SU-DHL-6 (cell line): ENCODE results near the gene CACNG5.

Source experiments
- H2AFZ ChIP-seq: fragments of 200-600 bp; sonication (generic); 2 replicates; pipeline ENCODE4 v1.6.1; 2014; ENCODE audit warnings: low read depth, mild to moderate bottlenecking, moderate library complexity, mixed read lengths, antibody characterized with exemption, low read length; ENCODE audit not compliant: severe bottlenecking
- H3F3A ChIP-seq: fragments of 200-600 bp; shearing (Covaris generic); 2 replicates; pipeline ENCODE4 v1.6.0; 2016; ENCODE audit warnings: antibody characterized with exemption, mild to moderate bottlenecking; ENCODE audit not compliant: insufficient read depth
- H3K27ac ChIP-seq: fragments of 200-600 bp; sonication (generic); 2 replicates; pipeline ENCODE4 v1.5.1; 2016; ENCODE audit warnings: low read depth, mild to moderate bottlenecking, low read length, moderate library complexity, mixed read lengths
- H3K27me3 ChIP-seq: fragments of 200-600 bp; sonication (generic), shearing (Covaris generic); 2 replicates; pipeline ENCODE4 v1.6.0; 2014; ENCODE audit warnings: mild to moderate bottlenecking, low read length
- H3K36me3 ChIP-seq: fragments of 200-600 bp; sonication (generic); 2 replicates; pipeline ENCODE4 v1.6.1; 2014; ENCODE audit warnings: mild to moderate bottlenecking, low read length, mixed read lengths
- H3K4me2 ChIP-seq: fragments of 300-600, 200-600 bp; shearing (Covaris generic), sonication (generic); 2 replicates; pipeline ENCODE4 v1.6.0; 2014; ENCODE audit warnings: low read length, low read depth, mild to moderate bottlenecking; ENCODE audit not compliant: poor library complexity, severe bottlenecking
- H3K4me3 ChIP-seq: fragments of 200-600 bp; sonication (generic); 2 replicates; pipeline ENCODE4 v1.5.1; 2014; ENCODE audit warnings: antibody characterized with exemption, low read length, mild to moderate bottlenecking, mixed read lengths; ENCODE audit not compliant: insufficient read depth, poor library complexity, severe bottlenecking
- H3K79me2 ChIP-seq: fragments of 200-600 bp; sonication (generic); 2 replicates; pipeline ENCODE4 v1.6.1; 2014; ENCODE audit warnings: mild to moderate bottlenecking, low read length, moderate library complexity; ENCODE audit not compliant: insufficient read depth
- H3K9ac ChIP-seq: fragments of 200-600 bp; sonication (generic); 2 replicates; pipeline ENCODE4 v1.7.0; 2014; ENCODE audit warnings: mild to moderate bottlenecking, low read length
- H3K9me2 ChIP-seq: fragments of 200-600 bp; sonication (generic); replicated peaks from 2 replicates; pipeline ENCODE4 v1.6.1; 2014; ENCODE audit warnings: low read length; ENCODE audit not compliant: insufficient read depth
- H3K9me3 ChIP-seq: fragments of 200-600 bp; sonication (generic); 2 replicates; pipeline ENCODE4 v1.6.1; 2014; ENCODE audit warnings: low read length, mixed read lengths; ENCODE audit not compliant: insufficient read depth
- H4K20me1 ChIP-seq: fragments of 200-600 bp; sonication (generic); 2 replicates; pipeline ENCODE4 v1.6.1; 2014; ENCODE audit warnings: low read depth, mild to moderate bottlenecking, antibody characterized with exemption, low read length, moderate library complexity, mixed read lengths
- CTCF ChIP-seq: fragments of 200-600 bp; sonication (generic); IDR thresholded peaks from one replicate; pipeline ENCODE4 v1.5.1; 2017; ENCODE audit warnings: antibody characterized with exemption, mild to moderate bottlenecking, low read length, moderate library complexity; ENCODE audit not compliant: insufficient read depth, poor library complexity, severe bottlenecking
- EZH2phosphoT487 ChIP-seq: fragments of 200-600 bp; sonication (generic), shearing (Covaris generic); conservative IDR thresholded peaks from 2 replicates; pipeline ENCODE4 v1.6.1; 2018; ENCODE audit warnings: mild to moderate bottlenecking, antibody characterized with exemption, low read length, moderate library complexity, mixed read lengths

CACNG5 gene

GRCh38 chr17:66814570-66814969 lies 20.3 kb upstream of the CACNG5 start:
- Histone ChIP-seq H3K79me2 (no peaks in the 10 kb centered on the region), H4K20me1 (no peaks in the 10 kb centered on the region), H3K27ac (no peak overlapping the region), H3K36me3 (no peaks in the 10 kb centered on the region), H3F3A (peaks cover 6% of the 10 kb centered on the region; the same call in 1 of the 2 replicates), H3K4me2 (no peak overlapping the region), H2AFZ (no peak overlapping the region), H3K9ac (no peak overlapping the region), H3K27me3 (no peaks in the 10 kb centered on the region), H3K9me3 (no peaks in the 10 kb centered on the region), H3K9me2 (no peaks in the 10 kb centered on the region), H3K4me3 (no peak overlapping the region)
- TF ChIP-seq CTCF, result no peak
- TF ChIP-seq EZH2phosphoT487, result no peak

- Histone ChIP-seq H3K9ac (no peak overlapping the region), H3K27me3 (no peaks in the 10 kb centered on the region), H3K27ac (no peak overlapping the region), H4K20me1 (no peaks in the 10 kb centered on the region), H3F3A (no peaks in the 10 kb centered on the region), H3K4me2 (no peak overlapping the region), H3K9me2 (no peaks in the 10 kb centered on the region), H3K36me3 (no peaks in the 10 kb centered on the region), H3K79me2 (no peaks in the 10 kb centered on the region), H2AFZ (no peak overlapping the region), H3K4me3 (no peak overlapping the region), H3K9me3 (no peaks in the 10 kb centered on the region)
- TF ChIP-seq EZH2phosphoT487 (no peak), CTCF (no peak)
These were observed 17.2 kb upstream of the CACNG5 start for GRCh38 chr17:66817750-66818149.

GRCh38 chr17:66819466-66819865 lies 15.5 kb upstream of the CACNG5 start:
- Histone ChIP-seq H3K9me2 (no peaks in the 10 kb centered on the region), H4K20me1 (no peaks in the 10 kb centered on the region), H3K4me3 (no peak overlapping the region), H3K79me2 (no peaks in the 10 kb centered on the region), H3K36me3 (no peaks in the 10 kb centered on the region), H3F3A (no peaks in the 10 kb centered on the region), H3K27ac (no peak overlapping the region), H2AFZ (no peak overlapping the region), H3K27me3 (no peaks in the 10 kb centered on the region), H3K9ac (no peak overlapping the region), H3K9me3 (no peaks in the 10 kb centered on the region), H3K4me2 (no peak overlapping the region)
- TF ChIP-seq EZH2phosphoT487 (no peak), CTCF (no peak)

GRCh38 chr17:66822009-66822408 lies 12.9 kb upstream of the CACNG5 start:
- H3F3A ChIP-seq, result no peaks in the 10 kb centered on the region
- no peaks in the 10 kb centered on the region for H3K9me2 ChIP-seq
- no peak overlapping the region for H3K4me3 ChIP-seq
- no peaks in the 10 kb centered on the region for H3K79me2 ChIP-seq
- no peak for TF ChIP-seq EZH2phosphoT487
- no peak for TF ChIP-seq CTCF
- no peak overlapping the region for H3K27ac ChIP-seq
- H3K27me3 ChIP-seq, result no peaks in the 10 kb centered on the region
- no peaks in the 10 kb centered on the region for H3K9me3 ChIP-seq
- no peaks in the 10 kb centered on the region for H4K20me1 ChIP-seq
- no peak overlapping the region for H3K4me2 ChIP-seq
- H3K36me3 ChIP-seq, result no peaks in the 10 kb centered on the region
- no peak overlapping the region for H3K9ac ChIP-seq
- H2AFZ ChIP-seq, result no peak overlapping the region
